Activated effector memory CD4-positive, alpha-beta T cell treated with anti-CD3 and anti-CD28 coated beads, Interleukin-2, amount 50 U/mL, for 16 hours (primary cell): Measurements from ENCODE around the gene CSAD.
"Not testable (repeated sequence)": the region's sequence is repeated elsewhere in the genome, so short reads cannot be mapped to it uniquely, and the experiment has no call there.

Experiments
- DNase-seq: peaks from one replicate; pipeline ENCODE4 v3.0.0-alpha.2; 2020

The CSAD gene

DNA sequence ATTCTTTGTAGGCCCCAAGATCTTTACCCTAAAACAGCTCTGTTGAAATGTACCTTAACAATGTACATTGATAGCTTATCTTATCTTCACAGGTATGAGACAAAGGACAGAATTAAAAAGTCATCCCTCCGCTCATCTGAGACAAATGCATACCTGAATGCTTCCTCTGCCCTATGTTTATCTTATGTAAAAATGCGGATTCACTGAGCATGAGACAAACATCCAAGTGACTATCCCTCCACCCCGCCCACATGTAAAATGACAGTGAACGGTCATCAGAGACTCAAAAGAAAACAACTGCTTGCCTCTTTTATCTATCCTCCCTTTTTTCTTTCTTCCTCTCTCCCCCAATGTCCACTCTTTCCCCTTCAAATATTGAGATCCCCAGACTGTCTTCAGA, 37.4 kb downstream of the CSAD start:
- no peak for DNase-seq

DNA sequence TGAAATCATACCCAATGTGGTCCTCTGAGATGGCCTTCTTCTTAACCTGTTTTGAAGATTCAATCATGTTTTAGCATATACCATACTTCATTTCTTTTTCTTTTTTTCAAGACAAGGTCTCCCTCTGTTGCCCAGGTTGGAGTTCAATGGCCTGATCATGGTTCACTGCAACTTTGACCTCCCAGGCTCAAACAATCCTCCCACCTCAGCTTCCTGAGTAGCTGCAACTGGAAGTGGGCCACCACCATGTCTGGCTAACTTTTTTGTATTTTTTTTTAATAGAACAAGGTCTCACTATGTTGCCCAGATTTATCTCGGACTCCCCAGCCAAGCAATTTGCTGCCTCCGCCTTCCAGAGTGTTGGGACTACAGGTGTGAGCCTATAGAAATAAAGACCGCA, 47.0 kb downstream of the CSAD start:
- no peak for DNase-seq

DNA sequence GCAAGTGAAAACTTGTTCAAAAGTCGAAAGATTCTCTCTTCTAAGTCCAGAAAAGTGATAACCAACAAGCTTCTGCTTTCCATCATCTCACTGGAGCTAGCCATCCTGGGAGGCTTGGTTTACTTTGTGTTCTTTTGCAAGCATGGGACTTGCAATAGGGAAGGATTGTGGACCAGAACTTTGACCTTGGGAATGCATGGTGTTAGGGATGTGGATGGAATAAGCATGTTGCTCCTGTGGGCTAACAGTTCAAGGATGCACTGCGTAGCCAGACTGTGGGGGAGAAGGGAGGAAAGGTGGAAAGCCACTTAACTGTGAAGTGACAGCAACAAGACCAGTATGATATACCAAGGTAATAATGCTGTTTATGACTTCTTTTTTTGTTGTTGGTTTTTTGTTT, 48.9 kb downstream of the CSAD start:
- DNase-seq: no peak

DNA sequence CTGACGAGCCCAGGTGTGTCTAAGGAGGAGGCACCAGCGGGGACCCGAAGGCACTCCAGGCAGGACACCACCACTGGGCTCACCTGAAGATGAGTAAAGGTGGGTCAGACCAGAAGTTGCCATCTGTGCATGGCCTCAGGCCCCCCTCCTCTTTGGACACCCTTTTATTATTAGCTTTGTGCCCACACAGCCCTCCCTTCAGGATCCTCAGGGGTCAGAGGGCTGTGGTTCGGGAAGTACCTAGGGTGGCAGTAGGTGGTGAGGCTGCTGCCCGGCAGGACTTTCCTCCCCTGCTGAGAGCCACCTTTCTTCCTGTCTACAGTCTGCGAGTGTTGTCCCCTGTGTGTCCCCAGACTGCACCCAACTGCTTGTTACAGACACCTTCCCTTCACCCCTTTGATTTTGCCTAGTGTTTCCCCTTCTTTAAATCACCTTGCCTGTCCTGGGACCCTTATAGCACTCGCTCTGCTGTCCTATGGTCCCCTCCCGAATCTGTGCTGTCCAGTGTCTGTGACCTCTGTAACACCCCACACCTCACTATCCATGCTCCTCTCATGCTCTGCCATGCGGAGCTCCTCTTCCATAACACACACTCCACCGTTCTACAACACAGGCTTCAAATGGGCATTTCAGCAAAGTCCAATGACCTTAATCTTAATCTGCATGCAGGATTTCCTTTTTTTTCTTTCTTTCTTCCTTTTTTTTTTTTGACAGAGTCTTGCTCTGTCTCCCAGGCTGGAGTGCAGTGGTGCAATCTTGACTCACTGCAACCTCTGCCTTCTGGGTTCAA, 51.8 kb downstream of the CSAD start:
- DNase-seq: no peak

DNA sequence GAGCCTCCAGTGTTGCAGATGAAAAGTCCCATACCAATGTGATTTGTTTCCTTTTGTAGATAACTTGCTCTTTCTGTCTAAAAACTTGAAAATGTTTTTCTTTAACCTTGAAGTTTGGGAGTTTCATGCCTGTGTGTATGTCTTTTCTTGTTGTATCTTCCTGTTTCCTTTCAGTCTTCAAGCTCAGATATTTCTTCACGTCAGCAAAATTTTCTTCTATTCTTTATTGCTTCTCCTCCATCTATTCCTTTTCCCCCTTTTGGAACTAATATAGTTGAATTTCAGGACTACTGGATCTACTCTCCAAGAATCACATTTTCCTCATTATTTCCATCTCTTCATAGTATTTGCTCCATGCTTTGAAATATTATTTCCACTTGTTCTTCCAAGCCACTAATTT, 53.6 kb downstream of the CSAD start:
- DNase-seq: no peak

DNA sequence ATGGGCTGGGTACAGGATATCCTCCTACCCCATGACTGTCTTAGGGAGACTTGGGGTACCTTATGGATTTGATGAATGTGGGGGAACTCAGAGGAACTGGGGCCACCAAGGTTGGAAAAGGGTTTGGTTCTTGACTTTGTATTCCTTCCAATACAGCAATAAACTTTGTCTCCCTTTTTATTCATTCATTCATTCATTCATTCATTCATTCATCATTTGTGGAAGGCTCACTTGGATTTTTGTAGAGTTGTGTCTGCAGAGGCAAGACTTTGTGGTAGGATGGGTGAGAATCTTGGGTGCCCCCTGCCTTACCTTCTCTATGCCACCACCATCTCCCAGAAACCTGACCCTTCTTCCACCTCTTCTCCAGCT, 56.4 kb downstream of the CSAD start:
- no peak for DNase-seq

DNA sequence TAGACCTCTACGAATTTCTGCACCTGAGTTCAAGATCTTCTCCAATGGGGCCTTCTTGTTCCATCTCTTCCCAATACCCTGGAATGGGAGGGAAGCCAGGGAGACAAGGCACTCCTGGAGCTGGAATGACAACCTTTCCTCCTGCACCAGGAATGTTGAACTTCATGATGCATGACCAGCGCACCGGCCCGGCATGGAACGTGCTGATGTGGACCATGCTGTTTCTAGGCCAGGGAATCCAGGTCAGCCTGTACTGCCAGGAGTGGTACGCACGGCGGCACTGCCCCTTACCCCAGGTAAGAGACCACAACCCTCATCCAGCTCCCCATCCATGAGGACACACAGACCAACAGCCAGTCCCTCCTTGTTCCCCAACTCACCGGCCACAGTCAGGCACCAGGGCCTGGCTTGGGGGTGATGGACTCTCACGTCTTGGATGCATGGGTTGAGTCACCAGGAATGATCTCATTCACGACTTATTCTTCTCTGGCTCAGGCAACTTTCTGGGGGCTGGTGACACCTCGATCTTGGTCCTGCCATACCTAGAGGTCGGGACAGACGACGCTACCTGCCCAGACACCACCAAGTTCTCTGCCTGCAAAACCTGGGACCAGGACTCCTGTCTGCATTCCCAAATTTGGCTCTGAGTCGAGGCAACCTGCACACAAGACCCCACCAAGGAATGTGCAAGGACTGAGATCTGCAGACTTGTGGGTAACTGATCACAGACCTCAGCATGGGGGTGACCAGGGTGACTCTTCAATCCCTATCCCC, 57.0 kb downstream of the CSAD start:
- DNase-seq: no peak

DNA sequence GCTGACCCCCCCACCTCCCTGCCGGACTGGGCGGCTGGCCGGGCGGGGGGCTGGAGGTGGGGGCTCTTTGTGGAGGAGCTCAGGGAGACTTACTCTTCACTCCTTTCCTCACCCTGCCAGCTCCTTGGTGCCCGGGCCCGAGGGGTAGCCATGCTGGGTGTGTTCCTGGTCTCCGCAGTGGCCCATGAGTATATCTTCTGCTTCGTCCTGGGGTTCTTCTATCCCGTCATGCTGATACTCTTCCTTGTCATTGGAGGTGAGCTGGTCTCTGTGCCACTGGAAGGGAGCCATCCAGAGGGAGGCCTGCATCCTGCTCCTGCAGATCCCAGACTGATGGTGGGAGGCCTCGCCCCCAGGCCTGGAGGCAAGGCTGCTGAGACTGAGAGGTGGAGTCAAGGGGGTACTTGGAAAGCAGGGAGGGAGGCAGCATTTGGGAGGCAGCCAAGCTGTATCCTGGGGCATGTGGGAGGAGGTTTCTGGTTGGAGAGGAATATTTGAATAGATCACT, 57.7 kb downstream of the CSAD start:
- DNase-seq: no peak

DNA sequence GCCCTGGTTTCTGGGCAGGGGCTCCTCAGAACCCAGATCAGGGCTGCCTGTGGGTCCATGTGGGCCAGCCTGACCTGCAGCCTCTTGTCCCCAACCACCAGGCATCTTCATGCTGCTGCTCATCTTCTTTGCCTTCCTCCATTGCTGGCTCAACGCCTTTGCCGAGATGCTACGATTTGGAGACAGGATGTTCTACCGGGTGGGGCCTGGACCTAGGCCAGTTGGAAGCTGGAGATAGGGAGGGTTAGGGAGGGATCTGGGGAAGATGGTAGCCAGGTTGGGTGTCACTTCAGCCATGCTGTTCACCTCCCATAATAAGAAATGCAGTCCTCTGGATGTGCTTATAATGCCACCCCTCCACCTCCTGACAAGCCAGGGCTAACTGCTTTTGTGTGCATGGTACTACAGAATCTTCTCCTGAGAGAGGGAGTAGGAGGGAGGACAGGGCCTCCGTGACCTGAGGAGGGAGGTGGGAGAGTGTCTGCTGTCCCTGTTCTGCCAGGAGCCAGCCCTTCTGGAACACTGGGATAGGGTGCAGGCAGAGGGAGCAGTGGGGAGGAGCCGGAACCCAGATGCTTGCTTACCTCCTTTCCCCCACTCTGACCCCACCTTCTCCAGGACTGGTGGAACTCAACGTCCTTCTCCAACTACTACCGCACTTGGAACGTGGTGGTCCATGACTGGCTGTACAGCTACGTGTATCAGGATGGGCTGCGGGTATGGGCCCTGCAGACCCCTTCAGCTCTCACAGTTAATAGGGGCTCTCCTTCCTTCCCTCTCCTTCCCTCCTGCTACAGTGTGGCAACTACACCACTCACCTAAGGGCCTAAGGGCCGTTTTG, 59.8 kb downstream of the CSAD start:
- no peak for DNase-seq

DNA sequence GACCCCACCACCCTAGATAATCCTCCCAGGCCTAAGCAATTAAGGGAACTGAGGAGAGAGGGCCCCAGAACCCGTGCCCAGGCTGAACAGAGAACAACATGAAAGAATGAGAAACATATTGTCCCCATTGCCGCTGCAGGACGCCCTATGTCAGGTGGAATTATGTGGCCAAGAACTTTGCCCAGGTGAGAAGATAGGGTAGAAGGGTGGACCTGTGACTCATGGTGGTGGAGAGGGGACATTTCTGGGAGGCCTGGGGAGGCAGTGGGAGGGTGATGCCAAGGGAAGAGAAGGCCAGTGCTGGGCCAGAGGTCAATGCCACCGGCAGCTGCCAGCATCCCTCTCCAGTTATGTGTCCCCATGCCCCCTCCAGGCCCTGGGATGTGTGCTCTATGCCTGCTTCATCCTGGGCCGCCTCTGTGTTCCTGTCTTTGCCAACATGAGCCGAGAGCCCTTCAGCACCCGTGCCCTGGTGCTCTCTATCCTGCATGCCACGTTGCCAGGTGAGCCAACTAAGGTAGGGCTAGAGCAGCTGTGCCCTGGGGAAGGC, 61.9 kb downstream of the CSAD start:
- DNase-seq: no peak

DNA sequence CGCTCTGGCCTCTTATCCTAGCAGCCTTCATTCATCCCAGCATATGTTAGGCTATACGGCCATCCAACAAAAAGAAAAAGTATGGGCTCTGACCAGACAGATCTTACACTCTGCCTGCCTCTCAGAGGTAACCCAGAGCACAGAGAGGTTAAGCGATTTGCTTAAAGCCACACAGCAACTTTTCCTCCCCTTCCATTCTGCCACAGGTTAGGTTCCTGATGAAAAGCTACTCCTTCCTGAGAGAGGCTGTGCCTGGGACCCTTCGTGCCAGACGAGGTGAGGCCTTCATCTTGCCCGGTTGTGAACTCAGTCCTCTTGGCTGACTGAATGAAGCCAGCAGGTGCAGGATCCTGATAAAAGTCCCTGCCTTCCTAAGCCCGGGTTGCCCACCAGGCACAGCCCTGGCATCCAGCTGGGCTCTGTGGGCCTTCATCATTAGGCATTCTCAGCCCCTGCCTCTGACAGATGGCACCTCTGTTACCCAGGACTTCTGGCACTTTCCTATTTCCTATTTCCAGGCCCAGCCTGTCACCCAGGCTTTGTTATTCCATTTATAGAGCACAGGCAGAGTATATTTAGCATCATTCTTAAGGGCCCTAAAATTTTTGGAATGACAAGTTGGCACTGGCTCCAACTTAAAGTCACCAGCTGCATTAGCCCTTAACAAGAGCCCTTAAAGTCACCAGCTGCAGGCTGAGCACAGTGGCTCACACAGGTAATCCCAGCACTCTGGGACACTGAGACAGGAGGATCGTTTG, 64.7 kb downstream of the CSAD start:
- no peak for DNase-seq

DNA sequence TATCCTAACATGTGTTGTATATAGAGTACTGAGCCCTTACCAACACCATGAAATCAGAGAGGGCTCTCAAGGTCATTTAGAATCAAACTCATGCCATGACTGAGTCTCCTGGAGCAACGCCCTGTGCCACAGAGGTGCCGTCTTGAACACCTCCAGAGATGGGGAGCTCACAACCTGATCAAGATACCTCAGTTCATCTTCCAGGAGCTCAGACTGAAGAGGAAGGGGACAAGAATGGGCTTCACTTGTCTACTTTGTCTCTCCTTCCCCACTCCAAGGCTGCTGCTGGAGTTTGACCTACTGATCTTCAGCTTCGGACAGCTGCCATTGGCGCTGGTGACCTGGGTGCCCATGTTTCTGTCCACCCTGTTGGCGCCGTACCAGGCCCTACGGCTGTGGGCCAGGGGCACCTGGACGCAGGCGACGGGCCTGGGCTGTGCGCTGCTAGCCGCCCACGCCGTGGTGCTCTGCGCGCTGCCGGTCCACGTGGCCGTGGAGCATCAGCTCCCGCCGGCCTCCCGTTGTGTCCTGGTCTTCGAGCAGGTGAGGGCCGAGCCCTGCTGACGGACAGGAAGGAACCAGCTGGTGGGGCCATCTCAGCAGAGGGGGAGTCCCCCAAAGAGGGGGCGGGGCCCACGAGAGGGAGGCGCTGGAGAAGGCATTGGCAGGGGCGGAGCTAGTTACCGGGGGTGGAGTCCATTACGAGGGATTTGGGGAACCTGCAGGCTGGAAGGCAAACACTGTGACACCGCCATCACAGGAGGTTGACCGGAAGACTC, 65.4 kb downstream of the CSAD start:
- DNase-seq: no peak

DNA sequence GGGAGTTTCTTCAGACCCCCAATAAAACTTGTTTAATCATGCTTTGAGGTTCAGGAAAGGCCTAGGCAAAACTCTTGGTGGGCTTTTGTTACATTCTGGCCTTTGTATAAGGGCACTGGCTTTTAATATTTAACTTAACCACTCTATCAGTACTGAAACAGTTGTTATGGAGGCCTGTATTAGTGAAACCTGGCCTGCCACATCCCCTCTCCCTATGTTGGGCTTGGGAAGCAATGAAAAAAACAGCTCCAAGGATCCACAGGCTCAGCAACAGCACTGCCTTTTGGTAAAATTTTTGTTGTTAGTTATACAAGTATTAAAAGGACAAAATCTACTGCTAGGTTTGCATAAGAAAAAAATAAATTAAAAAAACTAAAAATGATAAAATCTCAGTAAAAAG, 66.8 kb downstream of the CSAD start:
- no peak for DNase-seq

DNA sequence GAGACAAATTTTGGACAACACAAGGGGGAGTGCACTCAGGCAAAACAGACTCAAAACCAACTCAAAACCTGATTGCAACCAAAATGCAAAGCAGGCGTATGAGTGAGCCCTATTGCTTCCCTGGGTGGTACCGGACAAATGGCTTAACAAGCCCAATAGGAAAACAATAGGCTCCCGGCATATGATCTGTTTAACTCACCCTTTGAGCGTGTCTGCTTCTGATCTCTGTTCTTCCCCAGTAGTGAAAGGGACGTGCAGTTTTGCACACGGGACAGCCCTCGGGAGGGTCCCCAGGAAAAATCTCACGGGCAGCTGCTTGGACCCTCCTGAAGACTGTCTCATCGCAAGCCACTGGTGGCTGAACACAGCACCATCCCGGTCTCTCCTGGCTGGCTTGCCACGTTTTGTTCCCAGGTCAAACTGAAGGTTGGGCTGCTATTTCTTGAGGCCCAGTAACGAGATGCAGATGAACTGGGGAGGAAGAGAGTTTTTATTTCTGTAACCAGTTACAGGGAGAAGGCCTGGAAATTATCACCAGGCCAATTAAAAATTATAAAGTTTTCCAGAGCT, 67.5 kb downstream of the CSAD start:
- DNase-seq: no peak

DNA sequence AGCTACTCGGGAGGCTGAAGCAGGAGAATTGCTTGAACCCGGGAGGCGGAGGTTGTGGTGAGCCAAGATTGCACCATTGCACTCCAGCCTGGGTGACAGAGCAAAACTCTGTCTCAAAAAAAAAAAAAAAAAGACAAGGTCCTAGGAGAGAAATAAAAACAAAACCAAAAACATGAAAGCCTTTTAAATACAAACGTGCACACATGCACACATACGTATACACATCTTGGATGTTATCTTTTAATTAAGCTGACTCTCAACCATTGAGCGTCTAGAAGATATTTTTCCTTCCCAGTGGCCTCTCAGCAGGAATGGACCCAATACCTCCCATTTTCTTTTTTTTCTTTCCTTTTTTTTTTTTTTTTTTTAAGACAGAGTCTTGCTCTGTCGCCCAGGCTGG, 68.3 kb downstream of the CSAD start:
- not testable (repeated sequence) for DNase-seq
